GM19023 (cell line): ENCODE data around the gene PRKAG2.
"Not testable (repeated sequence)": the region's sequence is repeated elsewhere in the genome, so short reads cannot be mapped to it uniquely, and the experiment has no call there.

Source experiments
- ATAC-seq: cut with Tn5 transposase; IDR thresholded peaks from one replicate; pipeline ENCODE4 v1.9.1; 2021; ENCODE audit warnings: mild to moderate bottlenecking, moderate library complexity; ENCODE audit not compliant: unreplicated experiment

Gene PRKAG2

GRCh38 chr7:151790830-151791620 is 85.9 kb downstream of the PRKAG2 start:
- ATAC-seq = no peak

DNA sequence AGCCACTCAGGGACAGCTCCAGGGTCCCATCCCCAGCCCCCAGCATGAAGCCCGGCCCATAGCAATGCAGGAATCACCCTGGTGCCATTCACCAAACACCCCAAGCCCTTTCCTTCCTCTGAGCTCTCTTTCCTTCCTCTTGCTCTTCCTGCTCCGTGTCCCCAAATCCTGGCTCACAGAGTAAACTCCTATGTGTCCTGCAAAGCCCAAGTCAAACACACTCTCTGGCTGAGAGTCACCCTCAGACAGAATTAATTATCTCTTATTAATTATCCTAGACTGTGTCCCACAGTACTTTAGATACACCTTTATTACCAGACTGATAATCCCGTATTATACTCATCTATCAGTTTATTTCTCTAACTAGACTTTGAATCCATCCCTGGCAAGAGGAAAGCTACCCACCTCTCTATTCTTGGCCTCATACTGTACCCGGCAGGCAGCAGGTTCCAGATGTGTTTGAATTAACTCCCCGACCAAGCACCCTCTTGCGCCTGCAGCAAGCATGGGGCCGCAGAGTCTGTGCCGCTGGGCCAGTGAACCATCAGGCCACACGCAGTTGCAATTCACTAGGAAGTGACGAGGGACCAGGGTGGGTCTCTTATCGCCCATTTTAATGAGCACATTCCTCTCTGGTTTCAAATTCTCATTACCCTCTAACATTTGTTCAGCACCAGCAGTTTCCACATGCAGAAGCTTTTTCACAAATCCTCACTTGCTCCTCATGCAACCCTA is 86.7 kb downstream of the PRKAG2 start:
- no peak for ATAC-seq

GRCh38 chr7:151789380-151789947 is 87.5 kb downstream of the PRKAG2 start:
- ATAC-seq = no peak

DNA sequence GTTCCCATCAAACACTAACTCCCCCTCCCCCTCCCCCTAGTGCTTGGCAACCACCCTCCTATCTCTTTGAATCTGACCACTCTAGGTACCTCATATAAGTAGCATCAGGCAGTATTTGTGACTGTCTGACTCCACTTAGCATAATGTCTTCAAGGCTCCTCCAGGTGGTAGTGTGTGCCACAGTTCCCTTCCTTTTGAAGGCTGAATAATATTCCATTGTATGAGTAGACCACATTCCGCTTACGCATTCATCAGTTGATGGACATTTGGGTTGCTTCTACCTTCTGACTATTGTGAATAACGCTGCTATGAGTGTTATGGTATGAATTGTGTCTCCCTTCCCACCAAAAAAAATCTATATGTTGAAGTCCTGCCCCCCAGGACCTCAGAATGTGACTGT is 89.6 kb downstream of the PRKAG2 start:
- ATAC-seq = no peak

DNA sequence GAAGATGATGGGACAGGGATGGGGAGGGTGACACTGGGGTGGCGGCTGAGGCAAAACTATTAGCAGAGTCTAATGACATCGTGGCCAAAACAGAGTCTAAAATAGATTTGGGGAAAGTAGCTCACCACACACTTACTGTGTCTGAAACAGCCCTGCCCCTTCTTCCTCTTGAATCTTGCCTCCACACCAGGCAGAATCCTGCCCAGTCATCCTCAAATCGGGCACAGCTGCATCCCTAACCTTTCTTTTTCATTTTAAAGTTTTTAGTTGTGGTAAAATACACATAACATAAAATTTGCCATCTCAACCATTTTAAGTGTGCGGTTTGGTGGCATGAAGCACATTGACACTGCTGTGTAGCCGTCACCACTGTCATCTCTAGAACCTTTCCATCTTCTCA is 90.0 kb downstream of the PRKAG2 start:
- ATAC-seq = no peak

- ATAC-seq = no peak
Measured at GRCh38 chr7:151786241-151786640, 90.7 kb downstream of the PRKAG2 start.

- no peak for ATAC-seq
Measured at GRCh38 chr7:151785681-151785965, 91.3 kb downstream of the PRKAG2 start.

GRCh38 chr7:151784853-151785680 is 91.8 kb downstream of the PRKAG2 start:
- no peak for ATAC-seq

GRCh38 chr7:151783958-151784575 is 92.8 kb downstream of the PRKAG2 start:
- ATAC-seq = no peak

DNA sequence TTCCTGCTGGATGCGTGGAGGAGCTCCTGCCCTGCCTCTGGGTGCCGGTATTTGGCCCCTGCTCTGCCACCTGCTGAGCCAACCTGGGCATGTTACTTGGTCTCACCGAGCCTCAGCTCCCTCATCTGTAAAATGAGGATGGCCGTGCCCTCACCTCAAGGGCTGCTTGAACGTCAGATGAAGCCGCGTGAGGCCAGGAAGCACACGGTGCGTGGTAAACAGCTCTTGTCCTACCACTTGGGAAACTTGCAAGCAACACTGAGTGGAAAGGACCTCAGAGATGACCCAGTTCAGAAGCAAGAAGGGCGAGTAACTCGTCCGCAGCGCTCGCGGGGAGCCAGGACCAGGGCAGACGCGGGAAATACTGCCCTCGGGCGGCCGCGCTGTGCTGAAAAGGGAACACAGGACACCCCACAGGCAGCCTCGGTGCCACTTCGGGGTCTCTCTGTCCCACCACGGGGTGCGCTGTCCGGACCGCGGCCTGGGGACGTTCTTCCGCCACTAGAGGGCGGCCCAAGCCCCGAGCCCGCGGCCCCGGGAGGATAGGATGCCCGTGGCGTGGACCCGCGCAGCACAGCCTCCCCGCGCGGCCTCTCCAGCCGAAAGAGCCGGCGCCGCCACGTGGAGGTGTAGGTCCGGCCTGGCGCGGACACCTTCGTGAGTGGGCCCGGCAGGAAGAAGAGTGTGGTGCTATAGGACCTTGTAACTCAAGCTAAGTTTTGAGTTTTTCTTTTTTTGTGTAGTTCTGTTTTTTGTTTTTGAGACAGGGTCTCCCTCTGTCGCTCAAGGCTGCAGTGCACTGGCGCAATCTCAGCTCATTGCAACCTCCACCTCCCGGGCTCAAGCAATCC is 94.1 kb downstream of the PRKAG2 start:
- ATAC-seq = peak; percentile 86

- ATAC-seq = not testable (repeated sequence)
Measured at GRCh38 chr7:151782256-151782597, 94.7 kb downstream of the PRKAG2 start.

DNA sequence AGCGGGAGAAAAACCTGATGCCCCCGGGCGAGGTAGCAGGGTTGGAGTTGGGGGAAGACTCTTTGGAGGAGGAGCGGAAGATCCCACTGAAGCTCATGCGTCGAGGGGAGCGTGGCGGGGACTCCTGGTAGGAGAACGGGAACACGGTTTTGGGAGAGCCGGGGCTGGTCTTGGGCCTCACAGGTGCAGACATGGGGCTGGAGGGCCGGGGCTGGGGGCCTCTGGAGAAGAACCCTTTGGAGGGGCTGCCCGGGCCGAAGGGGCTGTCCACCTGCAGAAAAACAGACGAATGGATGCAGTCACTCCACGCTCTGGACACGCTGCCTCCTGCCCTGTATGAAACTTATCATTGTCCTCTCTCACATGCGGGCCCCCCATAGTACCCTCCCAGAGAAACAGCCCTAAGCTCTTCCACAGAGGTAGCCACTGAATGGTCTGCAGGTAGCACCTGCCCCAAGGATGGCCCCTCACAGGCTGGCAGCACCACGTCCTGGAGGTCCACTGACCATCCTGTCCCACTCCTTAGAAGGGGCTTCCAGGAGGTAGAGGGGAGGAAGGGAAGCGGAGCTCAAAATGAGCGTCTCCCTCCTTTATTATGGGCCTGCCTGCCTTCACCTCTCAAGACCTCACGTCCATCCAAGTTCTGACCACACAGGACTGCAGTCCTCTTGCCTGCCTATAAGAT is 95.6 kb downstream of the PRKAG2 start:
- no peak for ATAC-seq

DNA sequence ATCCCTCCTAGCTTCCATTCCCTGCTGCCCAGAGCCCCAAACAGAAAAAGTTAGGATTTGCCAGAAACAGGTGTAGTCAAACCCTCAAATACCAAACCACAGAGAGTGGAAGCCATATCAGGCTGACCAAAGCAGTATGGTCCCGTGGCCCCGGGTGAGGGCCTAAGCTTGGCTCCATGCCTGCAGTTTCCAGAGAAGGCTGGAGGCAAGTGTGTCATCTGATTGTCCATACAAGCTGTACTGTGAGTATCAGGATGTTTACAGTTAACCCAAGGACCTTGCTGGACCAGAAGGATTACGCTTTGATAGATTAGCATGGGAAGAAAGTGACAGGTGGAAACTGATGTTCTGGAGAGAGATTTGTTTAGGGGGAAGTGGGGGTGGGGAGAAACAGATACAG is 96.3 kb downstream of the PRKAG2 start:
- ATAC-seq = no peak

GRCh38 chr7:151779678-151780077 is 97.2 kb downstream of the PRKAG2 start:
- no peak for ATAC-seq

DNA sequence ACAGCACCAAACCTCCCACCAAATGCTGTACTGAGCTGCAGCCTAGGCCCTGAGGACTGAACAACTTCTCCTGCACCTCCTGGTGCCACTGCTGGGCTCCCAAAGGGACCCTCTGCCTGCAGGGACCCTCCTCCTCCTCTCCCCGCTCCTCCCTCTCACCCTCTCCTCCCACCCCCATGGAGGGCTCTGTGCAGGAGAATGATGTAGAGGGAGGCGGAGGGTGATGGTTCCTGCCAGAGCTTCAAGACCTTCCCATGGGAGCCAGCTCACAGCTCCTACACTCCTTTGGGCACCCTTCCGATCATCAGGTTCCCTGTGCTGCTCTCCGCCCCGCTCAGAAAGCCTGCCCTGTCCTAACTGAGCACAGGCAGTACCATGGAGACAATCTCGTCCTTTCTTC is 97.7 kb downstream of the PRKAG2 start:
- ATAC-seq = no peak

GRCh38 chr7:151777908-151778670 is 98.8 kb downstream of the PRKAG2 start:
- ATAC-seq = no peak

- no peak for ATAC-seq
Measured at GRCh38 chr7:151777495-151777880, 99.4 kb downstream of the PRKAG2 start.

- ATAC-seq = no peak
Measured at GRCh38 chr7:151776876-151777494, 99.9 kb downstream of the PRKAG2 start.
